Measurements from ENCODE around the gene FOSL2.

The FOSL2 gene

GRCh38 chr2:28392297-28393113 is at the start of gene FOSL2:
FOSL2 (plus strand) TSS chr2:28392858; CDS start chr2:28393721, 863 bp downstream.
- in situ Hi-C loops (cut with HindIII; ENCODE audit: low sequenced_read_pairs): no loop called here

- in situ Hi-C loops (cut with HindIII; ENCODE audit: low sequenced_read_pairs): no loop called here
Observed at GRCh38 chr2:28343184-28343942, 49.3 kb upstream of the FOSL2 start.

GRCh38 chr2:28343971-28344715 is 48.5 kb upstream of the FOSL2 start:
- in situ Hi-C loops (cut with HindIII; ENCODE audit: low sequenced_read_pairs): no loop called here

GRCh38 chr2:28344756-28345373 is 47.8 kb upstream of the FOSL2 start:
- in situ Hi-C loops (cut with HindIII; ENCODE audit: low sequenced_read_pairs): no loop called here

GRCh38 chr2:28345619-28346018 is 47.0 kb upstream of the FOSL2 start:
- in situ Hi-C loops (cut with HindIII; ENCODE audit: low sequenced_read_pairs): no loop called here

GRCh38 chr2:28346587-28346986 is 46.1 kb upstream of the FOSL2 start:
- in situ Hi-C loops (cut with HindIII; ENCODE audit: low sequenced_read_pairs): no loop called here

- in situ Hi-C loops (cut with HindIII; ENCODE audit: low sequenced_read_pairs): no loop called here
Observed at GRCh38 chr2:28347193-28347592, 45.5 kb upstream of the FOSL2 start.

- in situ Hi-C loops (cut with HindIII; ENCODE audit: low sequenced_read_pairs): no loop called here
Observed at GRCh38 chr2:28347596-28347995, 45.1 kb upstream of the FOSL2 start.

GRCh38 chr2:28348149-28348567 is 44.5 kb upstream of the FOSL2 start:
- in situ Hi-C loops (cut with HindIII; ENCODE audit: low sequenced_read_pairs): no loop called here

GRCh38 chr2:28348921-28349320 is 43.7 kb upstream of the FOSL2 start:
- in situ Hi-C loops (cut with HindIII; ENCODE audit: low sequenced_read_pairs): no loop called here

GRCh38 chr2:28349546-28350165 is 43.0 kb upstream of the FOSL2 start:
- in situ Hi-C loops (cut with HindIII; ENCODE audit: low sequenced_read_pairs): no loop called here

GRCh38 chr2:28350196-28350595 is 42.5 kb upstream of the FOSL2 start:
- in situ Hi-C loops (cut with HindIII; ENCODE audit: low sequenced_read_pairs): no loop called here

- in situ Hi-C loops (cut with HindIII; ENCODE audit: low sequenced_read_pairs): no loop called here
Observed at GRCh38 chr2:28350791-28351285, 41.8 kb upstream of the FOSL2 start.

GRCh38 chr2:28351621-28352020 is 41.0 kb upstream of the FOSL2 start:
- in situ Hi-C loops (cut with HindIII; ENCODE audit: low sequenced_read_pairs): no loop called here

- in situ Hi-C loops (cut with HindIII; ENCODE audit: low sequenced_read_pairs): no loop called here
Observed at GRCh38 chr2:28352104-28352503, 40.6 kb upstream of the FOSL2 start.

GRCh38 chr2:28352610-28353195 is 40.0 kb upstream of the FOSL2 start:
- in situ Hi-C loops (cut with HindIII; ENCODE audit: low sequenced_read_pairs): no loop called here

- in situ Hi-C loops (cut with HindIII; ENCODE audit: low sequenced_read_pairs): no loop called here
Observed at GRCh38 chr2:28354920-28355520, 37.6 kb upstream of the FOSL2 start.

GRCh38 chr2:28355521-28356094 is 37.0 kb upstream of the FOSL2 start:
- in situ Hi-C loops (cut with HindIII; ENCODE audit: low sequenced_read_pairs): no loop called here

All from endothelial cell of hepatic sinusoid (primary cell).